GM10248 (cell line): Measurements from ENCODE around the gene TSPAN10.

Source experiments
- CTCF ChIA-PET: fragments of 300-600 bp; sonication (Branson Sonifier 250); formaldehyde crosslinking; extraction: SDS; loops from one replicate; lab custom pipeline; 2021; ENCODE audit warnings: antibody characterized with exemption; lab: Yijun Ruan, JAX
- POLR2A ChIA-PET: fragments of 350-650 bp; sonication (Branson Sonifier 250); formaldehyde crosslinking; extraction: SDS; loops from one replicate; lab custom pipeline; 2020; ENCODE audit warnings: antibody characterized with exemption; lab: Yijun Ruan, JAX
- DNase-seq: peaks from one replicate; pipeline ENCODE4 v3.0.0; 2012; ENCODE audit errors: extremely low spot score
- CTCF ChIP-seq: IDR thresholded peaks from 2 replicates; pipeline ENCODE4 v1.5.1; 2012; ENCODE audit warnings: mild to moderate bottlenecking, low read depth; ENCODE audit errors: extremely low read depth, missing control alignments, control extremely low read depth

TSPAN10 gene

DNA sequence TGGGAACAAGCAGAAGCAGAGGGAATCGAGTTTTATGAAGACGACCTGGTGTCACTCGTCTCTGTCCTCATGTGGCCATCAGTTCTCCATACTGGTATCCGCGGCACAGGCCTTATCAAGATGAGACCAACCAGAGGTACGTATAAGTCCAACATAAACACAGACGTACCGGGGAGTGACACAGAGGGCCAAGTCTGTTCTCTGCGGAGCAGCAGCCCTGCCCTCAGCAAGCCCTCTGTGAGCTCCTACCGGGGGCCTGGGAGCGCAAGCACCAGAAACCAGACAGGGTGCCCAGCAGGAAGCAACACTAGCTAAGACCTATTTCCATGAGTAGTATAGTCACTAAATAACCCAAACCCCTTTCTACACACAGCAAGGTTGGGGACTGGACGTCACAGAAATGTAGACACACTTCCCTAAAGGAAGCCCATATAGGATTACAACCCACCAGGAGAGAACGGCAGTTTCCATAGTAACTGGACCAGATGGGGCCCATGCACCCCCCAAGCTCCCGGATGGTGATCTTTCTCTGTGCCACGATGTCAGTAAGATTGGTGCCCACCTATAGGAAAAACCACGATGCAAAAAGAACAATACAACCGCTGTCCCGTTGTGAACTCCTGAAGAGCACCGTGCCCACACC lies 45.7 kb downstream of the TSPAN10 start:
- CTCF ChIA-PET = interaction anchor here (1.3 to 3.2 kb wide), 4 partner anchors 12 to 32 kb away, joined by 3 to 12 read pairs (median 4); partner anchors contain the start of gene MRPL12
- POLR2A ChIA-PET = interaction anchor here (1.0 kb wide), 1 partner anchor 19 kb away, joined by 3 read pairs; no protein-coding TSS in a partner anchor
- no peak for TF ChIP-seq CTCF
- DNase-seq = no peak

- no peak for TF ChIP-seq CTCF
- POLR2A ChIA-PET = interaction anchor here (0.8 to 1.0 kb wide), 4 partner anchors 20 to 186 kb away, joined by 3 read pairs; partner anchors contain the start of genes FAAP100 and MRPL12
Measured at GRCh38 chr17:81683208-81683583, 46.2 kb downstream of the TSPAN10 start.

DNA sequence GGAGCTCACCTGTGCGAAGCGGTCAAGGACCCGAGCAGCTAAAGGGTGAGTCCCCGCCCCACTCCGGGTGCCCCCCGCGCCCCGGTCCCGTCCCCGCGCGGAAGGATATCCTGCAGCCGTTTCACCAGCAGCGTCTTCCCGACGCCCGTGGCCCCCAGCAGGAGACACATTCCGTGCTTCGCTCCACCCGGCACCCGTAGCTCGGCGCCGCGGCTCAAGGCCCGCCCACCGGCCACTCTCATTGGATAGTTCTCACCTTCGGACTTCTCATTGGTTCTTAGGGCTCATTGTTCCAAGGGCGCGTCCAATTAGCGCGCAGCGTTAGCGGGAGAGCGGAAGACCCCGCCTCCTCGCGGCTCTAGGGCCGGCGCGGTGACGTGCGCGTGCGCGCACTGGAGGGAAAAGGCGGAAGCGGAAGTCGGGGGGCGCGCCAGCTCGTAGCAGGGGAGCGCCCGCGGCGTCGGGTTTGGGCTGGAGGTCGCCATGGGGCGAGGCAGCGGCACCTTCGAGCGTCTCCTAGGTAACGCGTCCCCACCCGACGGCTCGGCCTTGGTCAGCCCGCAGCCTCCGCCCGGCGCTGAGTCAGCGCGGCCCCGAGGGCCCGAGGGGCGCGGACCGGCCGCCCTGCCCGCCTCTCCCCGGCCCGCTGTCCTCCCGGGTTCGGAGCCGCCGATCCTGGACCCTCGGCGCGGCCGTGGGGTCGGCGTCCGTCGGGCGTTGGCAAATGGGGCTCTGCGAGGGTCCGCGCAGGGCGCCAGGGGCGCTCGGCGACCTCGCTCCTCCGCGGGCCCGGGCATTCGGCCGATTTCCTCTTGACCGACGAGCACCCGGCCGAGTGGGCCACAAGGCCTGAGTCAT lies 46.8 kb downstream of the TSPAN10 start, which contains the start of the genes ARL16 and HGS:
Gene ARL16, minus strand, starts transcription at position 214 of the 858 bp plus-strand sequence. Its CDS starts 44 bp downstream, at position 170.
Gene HGS, plus strand, starts transcription at position 428 of the 858 bp plus-strand sequence. Its CDS starts 56 bp downstream, at position 484.
- TF ChIP-seq CTCF = no peak
- POLR2A ChIA-PET = interaction anchor here (0.5 to 1.0 kb wide), 5 partner anchors 19 to 186 kb away, joined by 3 to 12 read pairs (median 3); partner anchors contain the start of genes FAAP100 and MRPL12
- peak; percentile 100 for DNase-seq
- CTCF ChIA-PET = interaction anchor here (1.2 to 3.2 kb wide), 5 partner anchors 9 to 24 kb away, joined by 3 to 12 read pairs (median 4); partner anchors contain the start of gene MRPL12

More at GRCh38 chr17:81683208-81683583, 46.2 kb downstream of the TSPAN10 start:
- DNase-seq = no peak
- CTCF ChIA-PET = interaction anchor here (1.2 to 3.2 kb wide), 5 partner anchors 12 to 32 kb away, joined by 3 to 12 read pairs (median 3); partner anchors contain the start of gene MRPL12

DNA sequence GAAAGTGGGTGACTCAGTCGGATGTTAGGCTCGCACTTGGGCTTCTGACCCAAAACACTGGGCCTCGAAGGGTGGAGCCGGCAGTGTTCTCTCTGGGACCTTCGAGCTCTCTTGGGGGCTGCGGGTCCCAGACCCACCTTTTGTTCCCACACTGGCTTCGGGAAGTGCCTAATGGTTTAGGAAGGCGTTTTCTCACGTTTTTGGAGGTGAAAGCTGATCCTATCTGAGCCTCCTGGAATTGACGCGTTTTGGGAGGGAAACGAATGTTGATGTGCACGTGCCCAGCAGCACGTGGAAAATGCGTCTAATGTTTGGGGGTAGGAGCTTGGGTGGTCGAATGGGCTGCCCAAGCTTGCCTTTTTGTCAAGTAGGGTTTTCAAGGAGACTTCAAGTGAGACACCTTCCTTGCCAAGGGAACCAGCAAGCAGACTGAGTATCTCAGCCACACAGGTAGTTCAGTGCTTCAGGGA lies 47.5 kb downstream of the TSPAN10 start:
- no peak for TF ChIP-seq CTCF
- DNase-seq = no peak
- CTCF ChIA-PET = interaction anchor here (1.2 to 3.2 kb wide), 3 partner anchors 9 to 23 kb away, joined by 3 to 12 read pairs (median 4); partner anchors contain the start of gene MRPL12
- POLR2A ChIA-PET = no interaction called here

DNA sequence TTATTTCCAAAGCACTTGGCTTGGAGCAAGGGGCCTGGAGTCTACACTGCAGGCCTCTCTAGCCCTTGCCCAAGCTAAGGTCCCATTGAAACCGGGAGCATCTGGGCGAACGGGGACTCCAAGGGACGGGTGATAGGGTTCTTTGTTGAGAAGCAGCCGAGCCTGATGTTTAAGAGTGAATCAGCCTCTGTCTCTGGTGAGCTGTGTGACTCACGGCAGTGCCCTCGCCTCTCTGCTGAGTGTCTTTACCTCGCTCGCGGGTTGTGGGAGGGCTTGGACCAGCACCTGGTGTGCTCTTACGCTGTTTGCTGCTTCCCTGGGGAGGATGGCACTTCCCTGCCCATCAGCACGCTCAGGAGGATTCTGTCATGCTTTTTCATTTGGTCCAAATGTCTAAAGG lies 48.1 kb downstream of the TSPAN10 start:
- ChIA-PET POLR2A (interaction anchor here (0.6 kb wide), 1 partner anchor 31 kb away, joined by 5 read pairs; no protein-coding TSS in a partner anchor), CTCF (interaction anchor here (0.7 to 3.2 kb wide), 3 partner anchors 10 to 70 kb away, joined by 3 to 12 read pairs (median 4); partner anchors contain the start of gene MRPL12)
- no peak for DNase-seq
- no peak for TF ChIP-seq CTCF

DNA sequence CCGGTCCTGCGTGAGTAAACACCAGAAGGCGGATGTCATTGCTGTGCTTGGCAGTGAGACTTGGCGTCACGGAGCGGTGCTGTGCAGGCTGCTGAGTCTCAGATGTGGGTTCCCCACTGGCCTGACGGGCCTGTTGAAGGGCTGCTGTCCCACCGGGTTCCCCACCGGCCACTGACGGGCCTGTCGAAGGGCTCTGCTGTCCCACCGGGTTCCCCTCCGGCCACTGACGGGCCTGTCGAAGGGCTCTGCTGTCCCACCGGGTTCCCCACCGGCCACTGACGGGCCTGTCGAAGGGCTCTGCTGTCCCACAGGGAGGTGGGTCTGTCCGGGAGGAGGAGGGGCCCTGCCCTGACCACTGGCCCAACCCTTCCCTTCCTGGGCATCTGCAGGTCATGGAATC lies 49.6 kb downstream of the TSPAN10 start:
- ChIA-PET POLR2A (no interaction called here), CTCF (no interaction called here)
- no peak for TF ChIP-seq CTCF
- no peak for DNase-seq
